ENCODE data around the gene MGME1. TPM values are rescaled to one million over a fixed set of nuclear protein-coding genes. Genes with fewer than 3 reads are reported as not detected.

Gene MGME1
- total and polyA plus RNA-seq, 9 of the 15 experiments (the other 6 are each of a cell fraction or from before 2014, with no cell fraction given) = 13.4 to 45.1 (median 30.6) TPM

DNA sequence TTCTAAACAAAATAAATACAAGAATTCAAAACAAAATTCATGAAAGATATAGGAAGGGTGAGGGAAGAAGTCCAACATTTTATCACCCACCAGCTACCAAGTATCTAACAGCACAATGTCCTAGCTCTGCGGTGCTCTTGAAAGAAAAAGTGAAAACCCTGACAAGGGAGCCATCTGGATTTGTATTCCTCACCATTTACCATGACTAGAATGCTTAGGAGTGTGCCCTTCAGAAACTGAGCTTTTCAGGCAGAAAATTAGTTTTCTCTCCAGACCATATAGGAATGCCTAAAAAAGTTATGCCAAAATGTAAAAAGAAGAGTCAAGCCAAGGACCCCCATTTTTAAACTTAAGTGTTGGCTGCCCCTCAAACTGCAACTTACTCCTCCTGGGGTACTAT is 4.7 kb upstream of the MGME1 start (continued):
- TF ChIP-seq, protein P1, sequence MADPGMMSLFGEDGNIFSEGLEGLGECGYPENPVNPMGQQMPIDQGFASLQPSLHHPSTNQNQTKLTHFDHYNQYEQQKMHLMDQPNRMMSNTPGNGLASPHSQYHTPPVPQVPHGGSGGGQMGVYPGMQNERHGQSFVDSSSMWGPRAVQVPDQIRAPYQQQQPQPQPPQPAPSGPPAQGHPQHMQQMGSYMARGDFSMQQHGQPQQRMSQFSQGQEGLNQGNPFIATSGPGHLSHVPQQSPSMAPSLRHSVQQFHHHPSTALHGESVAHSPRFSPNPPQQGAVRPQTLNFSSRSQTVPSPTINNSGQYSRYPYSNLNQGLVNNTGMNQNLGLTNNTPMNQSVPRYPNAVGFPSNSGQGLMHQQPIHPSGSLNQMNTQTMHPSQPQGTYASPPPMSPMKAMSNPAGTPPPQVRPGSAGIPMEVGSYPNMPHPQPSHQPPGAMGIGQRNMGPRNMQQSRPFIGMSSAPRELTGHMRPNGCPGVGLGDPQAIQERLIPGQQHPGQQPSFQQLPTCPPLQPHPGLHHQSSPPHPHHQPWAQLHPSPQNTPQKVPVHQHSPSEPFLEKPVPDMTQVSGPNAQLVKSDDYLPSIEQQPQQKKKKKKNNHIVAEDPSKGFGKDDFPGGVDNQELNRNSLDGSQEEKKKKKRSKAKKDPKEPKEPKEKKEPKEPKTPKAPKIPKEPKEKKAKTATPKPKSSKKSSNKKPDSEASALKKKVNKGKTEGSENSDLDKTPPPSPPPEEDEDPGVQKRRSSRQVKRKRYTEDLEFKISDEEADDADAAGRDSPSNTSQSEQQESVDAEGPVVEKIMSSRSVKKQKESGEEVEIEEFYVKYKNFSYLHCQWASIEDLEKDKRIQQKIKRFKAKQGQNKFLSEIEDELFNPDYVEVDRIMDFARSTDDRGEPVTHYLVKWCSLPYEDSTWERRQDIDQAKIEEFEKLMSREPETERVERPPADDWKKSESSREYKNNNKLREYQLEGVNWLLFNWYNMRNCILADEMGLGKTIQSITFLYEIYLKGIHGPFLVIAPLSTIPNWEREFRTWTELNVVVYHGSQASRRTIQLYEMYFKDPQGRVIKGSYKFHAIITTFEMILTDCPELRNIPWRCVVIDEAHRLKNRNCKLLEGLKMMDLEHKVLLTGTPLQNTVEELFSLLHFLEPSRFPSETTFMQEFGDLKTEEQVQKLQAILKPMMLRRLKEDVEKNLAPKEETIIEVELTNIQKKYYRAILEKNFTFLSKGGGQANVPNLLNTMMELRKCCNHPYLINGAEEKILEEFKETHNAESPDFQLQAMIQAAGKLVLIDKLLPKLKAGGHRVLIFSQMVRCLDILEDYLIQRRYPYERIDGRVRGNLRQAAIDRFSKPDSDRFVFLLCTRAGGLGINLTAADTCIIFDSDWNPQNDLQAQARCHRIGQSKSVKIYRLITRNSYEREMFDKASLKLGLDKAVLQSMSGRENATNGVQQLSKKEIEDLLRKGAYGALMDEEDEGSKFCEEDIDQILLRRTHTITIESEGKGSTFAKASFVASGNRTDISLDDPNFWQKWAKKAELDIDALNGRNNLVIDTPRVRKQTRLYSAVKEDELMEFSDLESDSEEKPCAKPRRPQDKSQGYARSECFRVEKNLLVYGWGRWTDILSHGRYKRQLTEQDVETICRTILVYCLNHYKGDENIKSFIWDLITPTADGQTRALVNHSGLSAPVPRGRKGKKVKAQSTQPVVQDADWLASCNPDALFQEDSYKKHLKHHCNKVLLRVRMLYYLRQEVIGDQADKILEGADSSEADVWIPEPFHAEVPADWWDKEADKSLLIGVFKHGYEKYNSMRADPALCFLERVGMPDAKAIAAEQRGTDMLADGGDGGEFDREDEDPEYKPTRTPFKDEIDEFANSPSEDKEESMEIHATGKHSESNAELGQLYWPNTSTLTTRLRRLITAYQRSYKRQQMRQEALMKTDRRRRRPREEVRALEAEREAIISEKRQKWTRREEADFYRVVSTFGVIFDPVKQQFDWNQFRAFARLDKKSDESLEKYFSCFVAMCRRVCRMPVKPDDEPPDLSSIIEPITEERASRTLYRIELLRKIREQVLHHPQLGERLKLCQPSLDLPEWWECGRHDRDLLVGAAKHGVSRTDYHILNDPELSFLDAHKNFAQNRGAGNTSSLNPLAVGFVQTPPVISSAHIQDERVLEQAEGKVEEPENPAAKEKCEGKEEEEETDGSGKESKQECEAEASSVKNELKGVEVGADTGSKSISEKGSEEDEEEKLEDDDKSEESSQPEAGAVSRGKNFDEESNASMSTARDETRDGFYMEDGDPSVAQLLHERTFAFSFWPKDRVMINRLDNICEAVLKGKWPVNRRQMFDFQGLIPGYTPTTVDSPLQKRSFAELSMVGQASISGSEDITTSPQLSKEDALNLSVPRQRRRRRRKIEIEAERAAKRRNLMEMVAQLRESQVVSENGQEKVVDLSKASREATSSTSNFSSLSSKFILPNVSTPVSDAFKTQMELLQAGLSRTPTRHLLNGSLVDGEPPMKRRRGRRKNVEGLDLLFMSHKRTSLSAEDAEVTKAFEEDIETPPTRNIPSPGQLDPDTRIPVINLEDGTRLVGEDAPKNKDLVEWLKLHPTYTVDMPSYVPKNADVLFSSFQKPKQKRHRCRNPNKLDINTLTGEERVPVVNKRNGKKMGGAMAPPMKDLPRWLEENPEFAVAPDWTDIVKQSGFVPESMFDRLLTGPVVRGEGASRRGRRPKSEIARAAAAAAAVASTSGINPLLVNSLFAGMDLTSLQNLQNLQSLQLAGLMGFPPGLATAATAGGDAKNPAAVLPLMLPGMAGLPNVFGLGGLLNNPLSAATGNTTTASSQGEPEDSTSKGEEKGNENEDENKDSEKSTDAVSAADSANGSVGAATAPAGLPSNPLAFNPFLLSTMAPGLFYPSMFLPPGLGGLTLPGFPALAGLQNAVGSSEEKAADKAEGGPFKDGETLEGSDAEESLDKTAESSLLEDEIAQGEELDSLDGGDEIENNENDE (IDR thresholded peaks at IDR 0.05; ENCODE audit: low read depth, low read length) = no peak
- TF ChIP-seq FOXJ2 (tag; IDR thresholded peaks at IDR 0.05) (no peak), ZBTB26 (CRISPR knock-in tag; IDR thresholded peaks at IDR 0.05) (no peak)
